ENCODE measurements around the gene NACAD. TPM values are rescaled to one million over a fixed set of nuclear protein-coding genes. Genes with fewer than 3 reads are reported as not detected.
"Not testable (repeated sequence)": the region's sequence is repeated elsewhere in the genome, so short reads cannot be mapped to it uniquely, and the experiment has no call there.

The NACAD gene
- total RNA-seq, 4 donors from 2014 or later = 6.0 to 10.6 (median 7.2) TPM

DNA sequence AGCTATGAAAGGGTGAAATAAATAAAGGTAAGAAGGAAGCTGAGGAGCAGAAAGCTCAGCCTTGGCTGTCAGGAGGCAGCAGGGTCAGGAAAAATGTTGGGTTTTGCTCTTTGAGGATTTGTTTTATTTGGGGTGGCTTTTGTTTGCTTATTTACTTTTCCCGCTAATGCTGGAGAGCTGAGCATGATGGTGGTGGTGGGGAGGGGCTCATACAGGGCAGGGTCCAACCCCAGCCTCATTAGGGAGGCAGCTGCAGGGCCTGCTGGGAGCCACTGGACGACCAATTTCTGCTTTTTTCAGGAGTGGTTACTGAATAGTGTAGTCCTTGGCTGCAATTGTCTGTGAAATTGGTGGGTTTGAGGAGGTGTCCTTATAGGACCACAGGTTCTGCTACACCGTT lies 52.5 kb downstream of the NACAD start:
- WGBS, 2 donors (ENCODE audit: low coverage in 1 of 2) = 77 to 81% methylated on average over 3 of the region's 3 CpGs
- H3K4me1 ChIP-seq = peaks cover 0 to 20% (median 4%) of the 10 kb centered on the region in 3 donors
- no peaks in the 10 kb centered on the region for H3K9me3 ChIP-seq
- H3K27me3 ChIP-seq = no peaks in the 10 kb centered on the region
- H3K4me3 ChIP-seq = no peak overlapping the region
- ATAC-seq = no peak
- TF ChIP-seq POLR2AphosphoS5 (IDR thresholded peaks at IDR 0.05) (no peak), POLR2A (IDR thresholded peaks at IDR 0.05) (no peak), EP300 (IDR thresholded peaks at IDR 0.05) (no peak)
- TF ChIP-seq, protein P1, sequence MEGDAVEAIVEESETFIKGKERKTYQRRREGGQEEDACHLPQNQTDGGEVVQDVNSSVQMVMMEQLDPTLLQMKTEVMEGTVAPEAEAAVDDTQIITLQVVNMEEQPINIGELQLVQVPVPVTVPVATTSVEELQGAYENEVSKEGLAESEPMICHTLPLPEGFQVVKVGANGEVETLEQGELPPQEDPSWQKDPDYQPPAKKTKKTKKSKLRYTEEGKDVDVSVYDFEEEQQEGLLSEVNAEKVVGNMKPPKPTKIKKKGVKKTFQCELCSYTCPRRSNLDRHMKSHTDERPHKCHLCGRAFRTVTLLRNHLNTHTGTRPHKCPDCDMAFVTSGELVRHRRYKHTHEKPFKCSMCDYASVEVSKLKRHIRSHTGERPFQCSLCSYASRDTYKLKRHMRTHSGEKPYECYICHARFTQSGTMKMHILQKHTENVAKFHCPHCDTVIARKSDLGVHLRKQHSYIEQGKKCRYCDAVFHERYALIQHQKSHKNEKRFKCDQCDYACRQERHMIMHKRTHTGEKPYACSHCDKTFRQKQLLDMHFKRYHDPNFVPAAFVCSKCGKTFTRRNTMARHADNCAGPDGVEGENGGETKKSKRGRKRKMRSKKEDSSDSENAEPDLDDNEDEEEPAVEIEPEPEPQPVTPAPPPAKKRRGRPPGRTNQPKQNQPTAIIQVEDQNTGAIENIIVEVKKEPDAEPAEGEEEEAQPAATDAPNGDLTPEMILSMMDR (IDR thresholded peaks at IDR 0.05) = no peak
- H3K36me3 ChIP-seq = peaks cover 0 to 38% of the 10 kb centered on the region in 2 donors
- no peak overlapping the region for H3K27ac ChIP-seq

DNA sequence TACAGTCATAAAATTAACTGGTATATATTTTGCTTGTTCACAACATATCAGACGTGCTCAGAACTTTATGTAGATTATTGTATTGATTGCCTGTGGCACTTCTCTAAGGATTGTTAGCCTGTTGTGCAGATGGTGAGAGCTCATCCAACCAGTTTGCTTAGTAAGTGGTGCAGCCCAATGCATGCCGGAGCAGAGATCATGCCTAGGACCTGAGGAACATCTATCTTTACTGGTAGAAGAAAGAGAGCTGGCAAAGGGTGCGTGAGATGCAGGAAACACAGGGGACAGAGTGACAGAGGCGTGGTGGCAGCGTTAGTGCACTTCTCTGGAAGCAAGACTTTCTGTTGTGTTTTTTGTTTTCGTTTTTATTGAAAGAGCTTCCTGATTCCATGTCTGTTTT lies 52.9 kb downstream of the NACAD start:
- Histone ChIP-seq H3K4me3 (no peak overlapping the region), H3K36me3 (peaks cover 0 to 34% of the 10 kb centered on the region in 2 donors), H3K9me3 (no peaks in the 10 kb centered on the region), H3K4me1 (peaks cover 0 to 20% (median 4%) of the 10 kb centered on the region in 3 donors), H3K27ac (no peak overlapping the region), H3K27me3 (no peaks in the 10 kb centered on the region)
- WGBS, 2 donors (ENCODE audit: low coverage in 1 of 2) = 72 to 82% methylated on average over 2 to 5 of the region's 6 CpGs
- no peak for ATAC-seq
- TF ChIP-seq, protein P1 (IDR thresholded peaks at IDR 0.05) = no peak
- TF ChIP-seq POLR2A (IDR thresholded peaks at IDR 0.05) (no peak), EP300 (IDR thresholded peaks at IDR 0.05) (no peak), POLR2AphosphoS5 (IDR thresholded peaks at IDR 0.05) (no peak)

DNA sequence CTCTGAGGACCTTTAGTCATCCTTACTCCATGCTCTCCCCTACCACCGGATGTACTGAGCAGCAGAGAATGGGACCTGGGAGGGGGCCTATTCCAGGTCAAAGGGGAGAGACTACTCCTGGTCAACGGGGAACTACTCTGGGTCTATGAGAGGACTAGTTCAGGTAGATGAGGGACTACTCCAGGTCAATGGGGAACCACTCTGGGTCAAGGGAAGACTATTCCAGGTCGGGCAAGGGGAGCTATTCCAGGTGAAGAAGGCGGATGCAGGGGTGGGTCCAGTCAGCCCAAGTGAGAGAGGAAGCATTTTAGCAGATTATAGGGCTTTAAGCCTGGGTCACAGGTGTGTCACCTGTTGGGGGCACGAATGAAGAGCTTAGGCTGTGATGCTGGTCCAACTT lies 53.4 kb downstream of the NACAD start:
- TF ChIP-seq EP300 (IDR thresholded peaks at IDR 0.05) (no peak), POLR2A (IDR thresholded peaks at IDR 0.05) (no peak), POLR2AphosphoS5 (IDR thresholded peaks at IDR 0.05) (no peak)
- TF ChIP-seq, protein P1 (IDR thresholded peaks at IDR 0.05) = no peak
- no peak overlapping the region for H3K4me3 ChIP-seq
- no peaks in the 10 kb centered on the region for H3K9me3 ChIP-seq
- H3K27ac ChIP-seq = no peak overlapping the region
- peaks cover 0 to 20% (median 4%) of the 10 kb centered on the region in 3 donors for H3K4me1 ChIP-seq
- ATAC-seq = no peak
- H3K36me3 ChIP-seq = peaks cover 0 to 28% of the 10 kb centered on the region in 2 donors
- 95 to 100% methylated on average over 1 to 4 of the region's 5 CpGs for WGBS, 2 donors (ENCODE audit: low coverage in 1 of 2)
- H3K27me3 ChIP-seq = no peaks in the 10 kb centered on the region

DNA sequence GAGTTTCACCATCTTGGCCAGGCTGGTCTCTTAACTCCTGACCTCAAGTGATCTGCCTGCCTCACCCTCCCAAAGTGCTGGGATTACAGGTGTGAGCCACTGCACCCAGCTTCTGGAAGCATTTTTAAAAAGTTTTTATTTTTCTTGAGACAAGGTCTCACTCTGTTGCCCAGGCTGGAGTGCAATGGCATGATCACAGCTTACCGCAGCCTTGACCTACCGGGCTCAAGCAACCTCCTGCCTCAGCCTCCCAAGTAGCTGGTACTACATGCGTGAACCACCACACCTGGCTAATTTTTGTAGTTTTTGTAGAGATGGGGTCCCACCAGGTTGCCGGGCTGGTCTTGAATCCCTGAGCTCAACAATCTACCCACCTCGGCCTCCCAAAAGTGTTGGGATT lies 54.1 kb downstream of the NACAD start:
- Histone ChIP-seq H3K4me1 (peaks cover 0 to 20% (median 4%) of the 10 kb centered on the region in 3 donors), H3K36me3 (peaks cover 0 to 23% of the 10 kb centered on the region in 2 donors)
- 70 to 88% methylated on average over 2 to 3 of the region's 5 CpGs for WGBS, 2 donors (ENCODE audit: low coverage in 1 of 2)
- not testable (repeated sequence) for H3K4me3 ChIP-seq, H3K27me3 ChIP-seq, H3K27ac ChIP-seq, ATAC-seq, H3K9me3 ChIP-seq

DNA sequence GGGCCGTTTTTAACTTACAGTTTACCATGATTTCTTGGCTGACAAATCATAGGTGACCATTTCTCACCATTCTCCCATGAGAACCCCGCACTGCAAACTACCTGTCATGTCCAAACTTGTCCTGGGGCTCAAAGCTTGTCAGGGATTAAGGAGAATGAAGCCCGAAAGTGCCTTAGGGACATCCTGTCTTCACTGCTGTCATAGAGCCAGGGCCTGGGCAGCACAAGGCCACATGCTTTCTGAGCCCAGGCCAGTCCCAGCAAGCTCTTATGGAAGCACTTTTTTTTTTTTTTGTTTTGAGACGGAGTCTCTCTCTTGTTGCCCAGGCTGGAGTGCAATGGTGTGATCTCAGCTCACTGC lies 54.9 kb downstream of the NACAD start:
- WGBS, 2 donors (ENCODE audit: low coverage in 1 of 2) = 76 to 79% methylated on average over 3 to 4 of the region's 4 CpGs
- TF ChIP-seq, protein P1 (IDR thresholded peaks at IDR 0.05) = no peak
- TF ChIP-seq POLR2AphosphoS5 (IDR thresholded peaks at IDR 0.05) (no peak), EP300 (IDR thresholded peaks at IDR 0.05) (no peak), POLR2A (IDR thresholded peaks at IDR 0.05) (no peak)
- Histone ChIP-seq H3K4me3 (no peak overlapping the region), H3K27me3 (no peaks in the 10 kb centered on the region), H3K36me3 (peaks cover 0 to 16% of the 10 kb centered on the region in 2 donors), H3K9me3 (no peaks in the 10 kb centered on the region), H3K4me1 (peaks cover 0 to 20% (median 4%) of the 10 kb centered on the region in 3 donors), H3K27ac (no peak overlapping the region)
- no peak for ATAC-seq
